A549 (cell line): ENCODE data around the gene PROM2. TPM values are rescaled to one million over a fixed set of nuclear protein-coding genes. Genes with fewer than 3 reads are reported as not detected.

Experiments
- ATAC-seq, 2 experiments: fragments of 200-7000 bp in 1 of 2; fragments of >200 bp in 1 of 2; cut with Nextera tagmentation in 1 of 2; cut with Tn5 transposase in 1 of 2; 3 replicates each; pipeline versions ENCODE4 v1.8.0 to v1.9.1; 2018 to 2020; ENCODE audit warnings: mild to moderate bottlenecking in 1 of 2, moderate library complexity in 1 of 2
- CTCF ChIA-PET: fragments of 300-600 bp; sonication (Branson Sonifier 250); formaldehyde crosslinking; extraction: SDS; loops from one replicate; lab custom pipeline; 2021; ENCODE audit warnings: antibody characterized with exemption, inconsistent platforms; lab: Yijun Ruan, JAX
- POLR2A ChIA-PET: fragments of 350-600 bp; formaldehyde crosslinking; extraction: SDS; loops from one replicate; lab custom pipeline; 2021; ENCODE audit warnings: antibody characterized with exemption, inconsistent platforms; lab: Yijun Ruan, JAX
- DNase-seq, 2 experiments: peaks; one replicate each; pipeline versions ENCODE4 v3.0.0 to v3.0.0-alpha.2; 2011 to 2016; ENCODE audit warnings: low read depth in 1 of 2, low spot score in 1 of 2
- FAIRE-seq: peaks from 2 replicates; lab custom pipeline; 2011; peaks lifted over from hg19 to GRCh38; lab: Jason Lieb, UNC
- H3K27ac ChIP-seq, 2 experiments: fragments of >200 bp; sonication (Bioruptor Twin); formaldehyde crosslinking; 3 replicates each; pipeline ENCODE4 v1.5.1; 2016 to 2017
- H3K4me1 ChIP-seq: fragments of >200 bp; sonication (Bioruptor Twin); formaldehyde crosslinking; 3 replicates; pipeline ENCODE4 v1.6.1; 2016
- H3K4me2 ChIP-seq: fragments of >200 bp; sonication (Bioruptor Twin); formaldehyde crosslinking; 3 replicates; pipeline ENCODE4 v1.6.1; 2016
- H3K4me3 ChIP-seq: fragments of >200 bp; sonication (Bioruptor Twin); formaldehyde crosslinking; 3 replicates; pipeline ENCODE4 v1.5.1; 2016
- H3K9me3 ChIP-seq: fragments of >200 bp; sonication (Bioruptor Twin); formaldehyde crosslinking; 3 replicates; pipeline ENCODE4 v1.6.1; 2016
- BHLHE40 ChIP-seq: IDR thresholded peaks from 2 replicates; pipeline ENCODE4 v1.6.1; 2012; ENCODE audit warnings: low read depth, low read length, inconsistent platforms
- CHD4 ChIP-seq: fragments of 200-600 bp; sonication (generic); IDR thresholded peaks from 2 replicates; pipeline ENCODE4 v1.6.1; 2016; ENCODE audit warnings: antibody characterized with exemption, mild to moderate bottlenecking, borderline replicate concordance
- EHMT2 ChIP-seq: fragments of 200-600 bp; sonication (generic); IDR thresholded peaks from 2 replicates; pipeline ENCODE4 v1.6.1; 2016; ENCODE audit warnings: antibody characterized with exemption, low read depth, mild to moderate bottlenecking, moderate library complexity
- EP300 ChIP-seq, 2 experiments: fragments of >200 bp; sonication (Bioruptor Twin); formaldehyde crosslinking; IDR thresholded peaks; 2 replicates in 1 of 2; 3 replicates in 1 of 2; pipeline ENCODE4 v1.6.1; 2016 to 2017
- FOSB ChIP-seq: fragments of 250-450 bp; sonication (Bioruptor Pico); IDR thresholded peaks from 2 replicates; pipeline ENCODE4 v1.5.0; 2020; ENCODE audit warnings: mild to moderate bottlenecking, moderate library complexity
- HDAC2 ChIP-seq: fragments of 200-600 bp; sonication (generic); IDR thresholded peaks from 2 replicates; pipeline ENCODE4 v1.6.1; 2016
- JUN ChIP-seq, 2 experiments: fragments of >200 bp; sonication (Bioruptor Twin); formaldehyde crosslinking; IDR thresholded peaks; 2 replicates in 1 of 2; 3 replicates in 1 of 2; pipeline ENCODE4 v1.6.1; 2016 to 2017
- JUNB ChIP-seq: fragments of >200 bp; sonication (Bioruptor Twin); formaldehyde crosslinking; IDR thresholded peaks from 2 replicates; pipeline ENCODE4 v1.6.1; 2016
- KDM1A ChIP-seq: fragments of 200-600 bp; sonication (generic); IDR thresholded peaks from 2 replicates; pipeline ENCODE4 v1.6.1; 2016; ENCODE audit warnings: low read depth, mild to moderate bottlenecking
- MAFK ChIP-seq: fragments of 450-650 bp; IDR thresholded peaks from 2 replicates; pipeline ENCODE4 v1.6.1; 2014; ENCODE audit not compliant: partially characterized antibody
- MAZ ChIP-seq: fragments of 150-350 bp; IDR thresholded peaks from 2 replicates; pipeline ENCODE4 v1.6.1; 2014; ENCODE audit warnings: antibody characterized with exemption, low read depth, low read length, borderline replicate concordance
- POLR2A ChIP-seq: IDR thresholded peaks from 2 replicates; pipeline ENCODE4 v1.6.1; 2012; ENCODE audit warnings: mild to moderate bottlenecking, low read length
- POLR2AphosphoS2 ChIP-seq: conservative IDR thresholded peaks from 2 replicates; pipeline ENCODE4 v1.6.1; 2012; ENCODE audit warnings: low read length, improper control_type of control experiment, inconsistent platforms
- RAD21 ChIP-seq, 2 experiments: fragments of >200 bp in 1 of 2; sonication (Bioruptor Twin) in 1 of 2; formaldehyde crosslinking in 1 of 2; IDR thresholded peaks in 1 of 2; conservative IDR thresholded peaks in 1 of 2; 2 replicates in 1 of 2; 3 replicates in 1 of 2; pipeline ENCODE4 v1.6.1; 2012 to 2018; ENCODE audit warnings: inconsistent platforms in 1 of 2
- RCOR1 ChIP-seq: fragments of 150-350 bp; IDR thresholded peaks from 2 replicates; pipeline ENCODE4 v1.6.1; 2014; ENCODE audit warnings: antibody characterized with exemption, low read length, low read depth
- RFX5 ChIP-seq: fragments of 450-650 bp; IDR thresholded peaks from 2 replicates; pipeline ENCODE4 v1.7.1; 2014; ENCODE audit warnings: antibody characterized with exemption, mild to moderate bottlenecking, moderate library complexity
- SMC3 ChIP-seq: fragments of >200 bp; sonication (Bioruptor Twin); formaldehyde crosslinking; IDR thresholded peaks from 3 replicates; pipeline ENCODE4 v1.6.1; 2018; ENCODE audit warnings: inconsistent platforms
- SREBF2 ChIP-seq: fragments of 450-650 bp; IDR thresholded peaks from 2 replicates; pipeline ENCODE4 v1.6.1; 2014; ENCODE audit warnings: mild to moderate bottlenecking, moderate library complexity
- TFCP2L1 ChIP-seq: fragments of 250-450 bp; sonication (Bioruptor Pico); IDR thresholded peaks from 2 replicates; pipeline ENCODE4 v1.5.0; 2021; ENCODE audit warnings: mild to moderate bottlenecking
- TP53 ChIP-seq: fragments of 250-450 bp; sonication (Bioruptor Pico); IDR thresholded peaks from 2 replicates; pipeline ENCODE4 v1.5.0; 2021; ENCODE audit warnings: mild to moderate bottlenecking, moderate library complexity
- ZFP36 ChIP-seq: fragments of 450-650 bp; IDR thresholded peaks from 2 replicates; pipeline ENCODE4 v1.6.1; 2014; ENCODE audit warnings: borderline replicate concordance; ENCODE audit not compliant: partially characterized antibody
- ZSCAN20 ChIP-seq: fragments of 250-450 bp; sonication (Bioruptor Pico); IDR thresholded peaks from 2 replicates; pipeline ENCODE4 v1.8.0; 2022; ENCODE audit warnings: mild to moderate bottlenecking, moderate library complexity
- WGBS: methylation state at CpG from one replicate; pipeline ENCODE4 v1.1.6; 2017; ENCODE audit errors: missing lambda C conversion rate; 5-methylcytosine and 5-hydroxymethylcytosine counted together
- polyA plus RNA-seq, 4 experiments: library from polyadenylated mRNA; depleted of rRNA in 3 of 4; stranded (reverse); fragments of >200 nt; fragmentation: RNase III in 1 of 4; extraction: RNeasy Plus Mini Kit Qiagen cat#74134 plus additional on column Dnase treatment in 1 of 4; gene quantifications; 2 replicates in 3 of 4; 3 replicates in 1 of 4; pipeline ENCODE4 v1.2.3, GENCODE V29; 2011 to 2017
- TF ChIP-seq, protein P1 (sequence below): fragments of >200 bp; sonication (Bioruptor Twin); formaldehyde crosslinking; IDR thresholded peaks from 3 replicates; pipeline ENCODE4 v1.6.1; 2016
- TF ChIP-seq, protein P2 (sequence below): fragments of 200-600 bp; sonication (generic); IDR thresholded peaks from 2 replicates; pipeline ENCODE4 v1.6.1; 2016; ENCODE audit warnings: antibody characterized with exemption, mild to moderate bottlenecking, moderate library complexity
- TF ChIP-seq, protein P3 (sequence below): IDR thresholded peaks from 2 replicates; pipeline ENCODE4 v1.6.1; 2012

Gene PROM2
- polyA plus RNA-seq, 2 of the 4 experiments (the other 2 are of a cell fraction) = 0.08 to 0.09 TPM

DNA sequence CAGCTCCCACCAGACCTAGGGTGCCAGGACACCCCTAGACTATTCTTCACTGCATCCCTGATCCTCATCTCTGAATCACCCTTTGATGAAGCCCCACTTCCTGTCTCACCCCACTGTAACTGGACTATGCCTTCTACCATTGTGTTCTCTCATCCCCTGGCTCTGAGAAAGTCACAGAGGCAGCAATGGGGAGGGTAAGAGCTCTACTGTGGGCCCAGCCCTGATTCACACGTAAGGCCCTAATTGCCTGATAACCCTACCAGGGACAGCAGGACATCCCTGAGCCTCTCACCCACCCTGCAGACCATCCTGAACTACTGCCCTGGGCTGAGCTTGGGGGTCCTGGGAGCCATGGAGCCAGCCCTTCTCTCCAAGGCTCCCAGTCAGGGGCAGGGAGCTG is 1.5 kb upstream of the PROM2 start:
- no peak overlapping the region for H3K4me2 ChIP-seq
- peaks cover 32% of the 10 kb centered on the region; the same call in 2 of the 3 replicates for H3K9me3 ChIP-seq
- H3K4me1 ChIP-seq = no peaks in the 10 kb centered on the region
- POLR2A ChIA-PET = no interaction called here
- CTCF ChIA-PET = interaction anchor here (0.8 to 1.0 kb wide), 3 partner anchors 10 to 72 kb away, joined by 3 to 4 read pairs (median 3); no protein-coding TSS in a partner anchor
- WGBS = 36% methylated on average over 1 of the region's 1 CpG
- no peak overlapping the region for H3K27ac ChIP-seq
- no peak for DNase-seq
- no peak for FAIRE-seq
- H3K4me3 ChIP-seq = no peak overlapping the region
- no peak for ATAC-seq
- TF ChIP-seq CHD4 = no peak
- no peak for TF ChIP-seq RFX5
- no peak for TF ChIP-seq RCOR1
- TF ChIP-seq HDAC2 = no peak
- no peak for TF ChIP-seq ZSCAN20
- no peak for TF ChIP-seq TP53 (CRISPR knock-in tag)
- TF ChIP-seq MAZ = no peak
- TF ChIP-seq RAD21 (conservative IDR thresholded peaks at IDR 0.05 in 1 of 2, IDR thresholded peaks at IDR 0.05 in 1 of 2) = no peak
- no peak for TF ChIP-seq SMC3
- TF ChIP-seq EHMT2 = no peak
- TF ChIP-seq MAFK = no peak
- TF ChIP-seq, protein P1, sequence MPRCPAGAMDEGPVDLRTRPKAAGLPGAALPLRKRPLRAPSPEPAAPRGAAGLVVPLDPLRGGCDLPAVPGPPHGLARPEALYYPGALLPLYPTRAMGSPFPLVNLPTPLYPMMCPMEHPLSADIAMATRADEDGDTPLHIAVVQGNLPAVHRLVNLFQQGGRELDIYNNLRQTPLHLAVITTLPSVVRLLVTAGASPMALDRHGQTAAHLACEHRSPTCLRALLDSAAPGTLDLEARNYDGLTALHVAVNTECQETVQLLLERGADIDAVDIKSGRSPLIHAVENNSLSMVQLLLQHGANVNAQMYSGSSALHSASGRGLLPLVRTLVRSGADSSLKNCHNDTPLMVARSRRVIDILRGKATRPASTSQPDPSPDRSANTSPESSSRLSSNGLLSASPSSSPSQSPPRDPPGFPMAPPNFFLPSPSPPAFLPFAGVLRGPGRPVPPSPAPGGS = no peak
- no peak for TF ChIP-seq KDM1A
- TF ChIP-seq, all 56 proteins: peak for 0

DNA sequence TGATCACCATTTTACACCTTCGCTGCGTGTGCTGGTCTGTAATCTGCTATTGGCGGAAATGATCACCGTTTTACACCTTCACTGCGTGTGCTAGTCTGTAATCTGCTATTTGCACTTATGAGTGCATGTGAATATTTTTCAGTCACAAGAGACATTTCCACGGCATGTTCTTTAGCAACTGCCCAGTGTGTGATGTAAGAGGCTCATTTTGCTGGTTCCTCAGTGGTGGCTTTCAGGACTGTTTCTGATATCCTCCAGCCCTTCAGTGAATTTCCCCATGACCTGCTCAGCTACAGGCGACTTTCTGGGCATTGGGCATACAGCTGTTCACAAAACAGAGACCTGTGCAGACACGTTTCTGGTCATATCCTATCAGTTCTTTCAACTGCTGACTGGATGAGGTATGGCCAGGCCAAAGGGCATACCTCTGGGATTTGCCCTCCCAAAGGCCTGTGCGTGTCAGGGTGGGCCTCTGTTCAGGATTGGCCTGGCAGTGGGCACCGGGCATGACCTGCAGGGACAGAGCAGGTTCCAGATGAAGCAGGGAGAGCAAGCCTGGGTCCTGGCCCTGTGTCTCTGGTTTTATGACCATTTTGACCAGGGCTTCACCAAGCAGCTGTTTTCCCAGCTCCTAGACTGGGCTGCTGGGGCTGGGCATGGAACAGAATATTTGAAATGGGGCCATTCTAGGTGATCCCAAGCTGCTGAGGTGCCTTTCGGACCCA is 521 bp upstream of the PROM2 start:
- WGBS = 59% methylated on average over 9 of the region's 11 CpGs
- Histone ChIP-seq H3K4me3 (no peak overlapping the region), H3K4me2 (no peak overlapping the region), H3K27ac (no peak overlapping the region), H3K4me1 (no peaks in the 10 kb centered on the region), H3K9me3 (peaks cover 38% of the 10 kb centered on the region)
- ChIA-PET CTCF (interaction anchor here (0.9 kb wide), 1 partner anchor 71 kb away, joined by 4 read pairs; no protein-coding TSS in a partner anchor), POLR2A (no interaction called here)
- TF ChIP-seq BHLHE40 (no peak), SREBF2 (no peak), ZFP36 (no peak)
- TF ChIP-seq, protein P2, sequence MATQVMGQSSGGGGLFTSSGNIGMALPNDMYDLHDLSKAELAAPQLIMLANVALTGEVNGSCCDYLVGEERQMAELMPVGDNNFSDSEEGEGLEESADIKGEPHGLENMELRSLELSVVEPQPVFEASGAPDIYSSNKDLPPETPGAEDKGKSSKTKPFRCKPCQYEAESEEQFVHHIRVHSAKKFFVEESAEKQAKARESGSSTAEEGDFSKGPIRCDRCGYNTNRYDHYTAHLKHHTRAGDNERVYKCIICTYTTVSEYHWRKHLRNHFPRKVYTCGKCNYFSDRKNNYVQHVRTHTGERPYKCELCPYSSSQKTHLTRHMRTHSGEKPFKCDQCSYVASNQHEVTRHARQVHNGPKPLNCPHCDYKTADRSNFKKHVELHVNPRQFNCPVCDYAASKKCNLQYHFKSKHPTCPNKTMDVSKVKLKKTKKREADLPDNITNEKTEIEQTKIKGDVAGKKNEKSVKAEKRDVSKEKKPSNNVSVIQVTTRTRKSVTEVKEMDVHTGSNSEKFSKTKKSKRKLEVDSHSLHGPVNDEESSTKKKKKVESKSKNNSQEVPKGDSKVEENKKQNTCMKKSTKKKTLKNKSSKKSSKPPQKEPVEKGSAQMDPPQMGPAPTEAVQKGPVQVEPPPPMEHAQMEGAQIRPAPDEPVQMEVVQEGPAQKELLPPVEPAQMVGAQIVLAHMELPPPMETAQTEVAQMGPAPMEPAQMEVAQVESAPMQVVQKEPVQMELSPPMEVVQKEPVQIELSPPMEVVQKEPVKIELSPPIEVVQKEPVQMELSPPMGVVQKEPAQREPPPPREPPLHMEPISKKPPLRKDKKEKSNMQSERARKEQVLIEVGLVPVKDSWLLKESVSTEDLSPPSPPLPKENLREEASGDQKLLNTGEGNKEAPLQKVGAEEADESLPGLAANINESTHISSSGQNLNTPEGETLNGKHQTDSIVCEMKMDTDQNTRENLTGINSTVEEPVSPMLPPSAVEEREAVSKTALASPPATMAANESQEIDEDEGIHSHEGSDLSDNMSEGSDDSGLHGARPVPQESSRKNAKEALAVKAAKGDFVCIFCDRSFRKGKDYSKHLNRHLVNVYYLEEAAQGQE = no peak
- no peak for DNase-seq
- ATAC-seq = no peak
- no peak for FAIRE-seq

DNA sequence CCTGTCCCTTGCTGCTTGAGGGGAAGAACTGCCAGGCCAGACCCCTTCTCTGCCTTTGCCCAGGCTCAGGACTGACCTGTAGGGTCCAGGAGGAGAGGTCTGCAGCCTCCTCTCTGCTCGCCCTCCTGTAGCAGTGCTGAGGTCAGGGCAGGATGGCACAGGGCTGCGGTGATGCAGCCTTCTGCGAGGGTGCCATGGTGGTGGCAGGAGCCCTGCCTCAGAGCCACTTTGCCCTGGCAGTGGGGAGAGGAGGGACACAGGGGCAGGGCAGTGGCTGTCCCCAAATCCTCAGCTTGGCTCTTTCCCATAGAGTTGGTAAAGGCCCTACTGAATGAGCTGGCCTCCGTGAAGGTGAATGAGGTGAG is 884 bp downstream of the PROM2 start:
- no peak overlapping the region for H3K4me2 ChIP-seq
- H3K4me3 ChIP-seq = no peak overlapping the region
- peaks cover 34% of the 10 kb centered on the region for H3K9me3 ChIP-seq
- DNase-seq = no peak
- ATAC-seq = no peak
- POLR2A ChIA-PET = no interaction called here
- CTCF ChIA-PET = no interaction called here
- no peak for FAIRE-seq
- no peak overlapping the region for H3K27ac ChIP-seq
- WGBS = 43% methylated on average over 4 of the region's 4 CpGs
- H3K4me1 ChIP-seq = no peaks in the 10 kb centered on the region
- TF ChIP-seq FOSB (CRISPR knock-in tag) = no peak
- TF ChIP-seq, protein P3, sequence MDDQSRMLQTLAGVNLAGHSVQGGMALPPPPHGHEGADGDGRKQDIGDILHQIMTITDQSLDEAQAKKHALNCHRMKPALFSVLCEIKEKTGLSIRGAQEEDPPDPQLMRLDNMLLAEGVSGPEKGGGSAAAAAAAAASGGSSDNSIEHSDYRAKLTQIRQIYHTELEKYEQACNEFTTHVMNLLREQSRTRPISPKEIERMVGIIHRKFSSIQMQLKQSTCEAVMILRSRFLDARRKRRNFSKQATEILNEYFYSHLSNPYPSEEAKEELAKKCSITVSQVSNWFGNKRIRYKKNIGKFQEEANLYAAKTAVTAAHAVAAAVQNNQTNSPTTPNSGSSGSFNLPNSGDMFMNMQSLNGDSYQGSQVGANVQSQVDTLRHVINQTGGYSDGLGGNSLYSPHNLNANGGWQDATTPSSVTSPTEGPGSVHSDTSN = no peak
- TF ChIP-seq, protein P2 = no peak
- TF ChIP-seq EHMT2 = no peak
- TF ChIP-seq JUNB = no peak
- no peak for TF ChIP-seq ZFP36
- no peak for TF ChIP-seq POLR2A
- no peak for TF ChIP-seq RFX5
- TF ChIP-seq POLR2AphosphoS2 = no peak
- TF ChIP-seq TFCP2L1 (CRISPR knock-in tag) = no peak
- TF ChIP-seq EP300 (IDR thresholded peaks at IDR 0.05) = no peak
- no peak for TF ChIP-seq JUN (IDR thresholded peaks at IDR 0.05)
